OCI-LY7 (cell line): ENCODE measurements around the gene ARHGEF26. TPM values are rescaled to one million over a fixed set of nuclear protein-coding genes. Genes with fewer than 3 reads are reported as not detected.
A peak's percentile ranks its signal among the peaks of the same experiment; 100 is the strongest.

ENCODE experiments used
- BruUV-seq: library from RNA; stranded (reverse); fragments of 400-500 nt; replicated peaks from 2 replicates; lab custom pipeline; 2021; lab: Mats Ljungman, UMichigan
- CTCF ChIA-PET: fragments of 300-600 bp; sonication (Branson Sonifier 250); formaldehyde crosslinking; loops from one replicate; lab custom pipeline; 2022; ENCODE audit warnings: antibody characterized with exemption; ENCODE audit not compliant: unreplicated experiment; lab: Charles Lee
- POLR2A ChIA-PET: fragments of 300-600 bp; sonication (Branson Sonifier 250); formaldehyde crosslinking; loops from one replicate; lab custom pipeline; 2022; ENCODE audit warnings: antibody characterized with exemption; lab: Charles Lee
- DNase-seq: peaks from one replicate; pipeline ENCODE4 v3.0.0-alpha.2; 2015; ENCODE audit warnings: low spot score
- H2AFZ ChIP-seq: fragments of 200-600 bp; sonication (generic), shearing (Covaris generic); 2 replicates; pipeline ENCODE4 v1.6.1; 2014; ENCODE audit warnings: mild to moderate bottlenecking, antibody characterized with exemption, low read length, moderate library complexity
- H3K27ac ChIP-seq: fragments of 200-600 bp; sonication (generic); 2 replicates; pipeline ENCODE4 v1.5.1; 2014; ENCODE audit warnings: mixed run types, low read depth, mild to moderate bottlenecking, moderate library complexity, low read length, inconsistent platforms; ENCODE audit not compliant: poor library complexity, severe bottlenecking
- H3K36me3 ChIP-seq: fragments of 200-600 bp; sonication (generic); 2 replicates; pipeline ENCODE4 v1.6.1; 2014; ENCODE audit warnings: mild to moderate bottlenecking, antibody characterized with exemption, low read length, moderate library complexity, mixed read lengths; ENCODE audit not compliant: insufficient read depth
- H3K4me1 ChIP-seq: fragments of 200-600 bp; sonication (generic); 2 replicates; pipeline ENCODE4 v1.5.1; 2014; ENCODE audit warnings: mild to moderate bottlenecking, low read length; ENCODE audit not compliant: insufficient read depth, poor library complexity, severe bottlenecking
- H3K4me2 ChIP-seq: fragments of 200-600 bp; sonication (generic); 2 replicates; pipeline ENCODE4 v1.6.1; 2014; ENCODE audit warnings: mild to moderate bottlenecking, low read length
- H3K4me3 ChIP-seq: fragments of 200-600 bp; sonication (generic); 2 replicates; pipeline ENCODE4 v1.5.1; 2014; ENCODE audit warnings: mild to moderate bottlenecking, low read depth, low read length; ENCODE audit not compliant: poor library complexity, severe bottlenecking
- H3K79me2 ChIP-seq: fragments of 200-600 bp; sonication (generic); 2 replicates; pipeline ENCODE4 v1.6.1; 2016; ENCODE audit warnings: low read depth, mild to moderate bottlenecking, low read length, moderate library complexity, mixed read lengths; ENCODE audit not compliant: insufficient read depth
- H3K9me2 ChIP-seq: fragments of 200-600 bp; sonication (generic); 2 replicates; pipeline ENCODE4 v1.6.1; 2016; ENCODE audit warnings: mild to moderate bottlenecking, low read length, mixed read lengths; ENCODE audit not compliant: insufficient read depth
- H3K9me3 ChIP-seq: fragments of 200-600 bp; sonication (generic); 2 replicates; pipeline ENCODE4 v1.6.1; 2014; ENCODE audit warnings: mild to moderate bottlenecking, mixed run types, low read length, mixed read lengths
- H4K20me1 ChIP-seq: fragments of 200-600 bp; sonication (generic); 2 replicates; pipeline ENCODE4 v1.6.1; 2014; ENCODE audit warnings: mild to moderate bottlenecking, antibody characterized with exemption, low read length, moderate library complexity, mixed read lengths; ENCODE audit not compliant: insufficient read depth
- EZH2phosphoT487 ChIP-seq: fragments of 200-600 bp; sonication (generic); IDR thresholded peaks from 2 replicates; pipeline ENCODE4 v1.6.1; 2018; ENCODE audit warnings: low read depth, borderline replicate concordance, mild to moderate bottlenecking, mixed run types, antibody characterized with exemption, low read length, moderate library complexity, mixed read lengths
- intact Hi-C: fragments of 100-400 bp; cut with micrococcal nuclease; formaldehyde crosslinking; loops from one replicate; pipeline ENCODE4 v1.10.0; 2022; ENCODE audit not compliant: unreplicated experiment
- total RNA-seq, 2 experiments: library from RNA; depleted of rRNA in 1 of 2; stranded (reverse); fragments of >200 nt in 1 of 2; shearing (Covaris generic) in 1 of 2; gene quantifications; 2 replicates each; pipeline ENCODE4 v1.2.3, GENCODE V29; 2014 to 2022
- TF ChIP-seq, protein P1 (sequence below): fragments of 200-600 bp; sonication (generic); conservative IDR thresholded peaks from 2 replicates; pipeline ENCODE4 v1.5.1; 2014; ENCODE audit warnings: mild to moderate bottlenecking, antibody characterized with exemption, low read length, moderate library complexity, mixed read lengths

The ARHGEF26 gene
- total RNA-seq, 2 experiments from 2014 or later, result 0.11 to 0.35 TPM

- CTCF ChIA-PET, result no interaction called here
- no peak for DNase-seq
- Histone ChIP-seq H3K4me1 (no peaks in the 10 kb centered on the region), H3K27ac (no peak overlapping the region), H3K4me2 (no peak overlapping the region), H3K4me3 (no peak overlapping the region), H3K9me3 (no peaks in the 10 kb centered on the region), H3K79me2 (no peaks in the 10 kb centered on the region), H4K20me1 (no peaks in the 10 kb centered on the region), H3K36me3 (no peaks in the 10 kb centered on the region), H2AFZ (no peak overlapping the region), H3K9me2 (no peaks in the 10 kb centered on the region)
- no TSS peak for BruUV-seq
- intact Hi-C loops, result no loop called here
- TF ChIP-seq EZH2phosphoT487, result no peak
- TF ChIP-seq, protein P1, sequence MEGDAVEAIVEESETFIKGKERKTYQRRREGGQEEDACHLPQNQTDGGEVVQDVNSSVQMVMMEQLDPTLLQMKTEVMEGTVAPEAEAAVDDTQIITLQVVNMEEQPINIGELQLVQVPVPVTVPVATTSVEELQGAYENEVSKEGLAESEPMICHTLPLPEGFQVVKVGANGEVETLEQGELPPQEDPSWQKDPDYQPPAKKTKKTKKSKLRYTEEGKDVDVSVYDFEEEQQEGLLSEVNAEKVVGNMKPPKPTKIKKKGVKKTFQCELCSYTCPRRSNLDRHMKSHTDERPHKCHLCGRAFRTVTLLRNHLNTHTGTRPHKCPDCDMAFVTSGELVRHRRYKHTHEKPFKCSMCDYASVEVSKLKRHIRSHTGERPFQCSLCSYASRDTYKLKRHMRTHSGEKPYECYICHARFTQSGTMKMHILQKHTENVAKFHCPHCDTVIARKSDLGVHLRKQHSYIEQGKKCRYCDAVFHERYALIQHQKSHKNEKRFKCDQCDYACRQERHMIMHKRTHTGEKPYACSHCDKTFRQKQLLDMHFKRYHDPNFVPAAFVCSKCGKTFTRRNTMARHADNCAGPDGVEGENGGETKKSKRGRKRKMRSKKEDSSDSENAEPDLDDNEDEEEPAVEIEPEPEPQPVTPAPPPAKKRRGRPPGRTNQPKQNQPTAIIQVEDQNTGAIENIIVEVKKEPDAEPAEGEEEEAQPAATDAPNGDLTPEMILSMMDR, result no peak
- POLR2A ChIA-PET, result no interaction called here
Observed at GRCh38 chr3:154115332-154115731, 5.9 kb upstream of the ARHGEF26 start.

DNA sequence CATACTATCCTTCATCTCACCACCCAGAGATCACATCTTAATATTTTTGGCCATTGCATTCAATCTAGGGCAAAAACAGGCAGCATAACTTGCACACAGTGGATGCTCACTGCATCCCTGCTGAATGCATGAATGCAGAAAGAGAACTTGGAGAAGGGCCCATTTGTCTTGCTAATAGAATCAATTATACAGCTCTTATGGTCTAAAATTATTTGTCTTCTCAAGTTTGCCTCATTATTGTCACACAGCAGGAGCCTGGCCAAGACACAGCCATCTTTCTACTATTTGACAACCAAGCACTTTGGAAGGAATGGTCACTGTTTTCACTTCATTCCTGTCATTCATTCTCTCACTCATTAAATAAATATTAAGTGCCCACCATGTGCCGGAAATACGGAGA, 1.2 kb upstream of the ARHGEF26 start:
- H3K27ac ChIP-seq, result no peak overlapping the region
- POLR2A ChIA-PET, result interaction anchor here (0.7 to 1.4 kb wide), 2 partner anchors 9 to 24 kb away, joined by 3 to 5 read pairs; no protein-coding TSS in a partner anchor
- H3K9me3 ChIP-seq, result no peaks in the 10 kb centered on the region
- no peaks in the 10 kb centered on the region for H3K79me2 ChIP-seq
- H3K4me3 ChIP-seq, result no peak overlapping the region
- CTCF ChIA-PET, result no interaction called here
- intact Hi-C loops, result no loop called here
- no TSS peak for BruUV-seq
- no peaks in the 10 kb centered on the region for H4K20me1 ChIP-seq
- H3K4me2 ChIP-seq, result no peak overlapping the region
- no peaks in the 10 kb centered on the region for H3K9me2 ChIP-seq
- no peaks in the 10 kb centered on the region for H3K4me1 ChIP-seq
- no peak for DNase-seq
- H3K36me3 ChIP-seq, result no peaks in the 10 kb centered on the region
- TF ChIP-seq, protein P1, result no peak
- no peak for TF ChIP-seq EZH2phosphoT487
- no peak overlapping the region for H2AFZ ChIP-seq

GRCh38 chr3:154121701-154122551, 736 bp downstream of the ARHGEF26 start:
- no peaks in the 10 kb centered on the region for H3K4me1 ChIP-seq
- no peaks in the 10 kb centered on the region for H3K79me2 ChIP-seq
- ChIA-PET CTCF (no interaction called here), POLR2A (interaction anchor here (1.2 kb wide), 1 partner anchor 52 kb away, joined by 3 read pairs; no protein-coding TSS in a partner anchor)
- no TSS peak for BruUV-seq
- H3K4me2 ChIP-seq, result peak overlapping the region; percentile 100
- no peaks in the 10 kb centered on the region for H3K9me3 ChIP-seq
- TF ChIP-seq, protein P1, result no peak
- no peak for TF ChIP-seq EZH2phosphoT487
- peak overlapping the region; percentile 97 for H2AFZ ChIP-seq
- no peaks in the 10 kb centered on the region for H3K9me2 ChIP-seq
- intact Hi-C loops, result no loop called here
- no peak overlapping the region for H3K27ac ChIP-seq
- peak; percentile 4 for DNase-seq
- no peaks in the 10 kb centered on the region for H3K36me3 ChIP-seq
- H4K20me1 ChIP-seq, result no peaks in the 10 kb centered on the region
- H3K4me3 ChIP-seq, result peak overlapping the region; percentile 78
